ENCODE results near the gene NEU4.

DNA sequence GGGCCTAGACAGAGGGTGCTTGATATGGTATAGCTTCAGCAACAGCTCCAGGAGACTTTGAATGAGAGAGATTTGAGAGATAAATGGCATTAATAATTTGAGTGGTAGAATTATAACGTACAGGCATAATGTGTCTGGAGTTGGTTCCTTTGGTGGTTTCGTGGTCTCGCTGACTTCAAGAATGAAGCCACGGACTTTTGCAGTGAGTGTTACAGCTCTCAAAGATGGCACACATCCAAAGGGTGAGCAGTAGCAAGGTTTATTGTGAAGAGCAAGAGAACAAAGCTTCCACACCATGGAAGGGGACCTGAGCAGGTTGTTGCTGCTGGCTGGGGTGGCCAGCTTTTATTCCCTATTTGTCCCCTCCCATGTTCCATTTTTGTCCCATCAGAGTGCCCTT is 26.6 kb downstream of the NEU4 start:
- TF ChIP-seq, protein P1, sequence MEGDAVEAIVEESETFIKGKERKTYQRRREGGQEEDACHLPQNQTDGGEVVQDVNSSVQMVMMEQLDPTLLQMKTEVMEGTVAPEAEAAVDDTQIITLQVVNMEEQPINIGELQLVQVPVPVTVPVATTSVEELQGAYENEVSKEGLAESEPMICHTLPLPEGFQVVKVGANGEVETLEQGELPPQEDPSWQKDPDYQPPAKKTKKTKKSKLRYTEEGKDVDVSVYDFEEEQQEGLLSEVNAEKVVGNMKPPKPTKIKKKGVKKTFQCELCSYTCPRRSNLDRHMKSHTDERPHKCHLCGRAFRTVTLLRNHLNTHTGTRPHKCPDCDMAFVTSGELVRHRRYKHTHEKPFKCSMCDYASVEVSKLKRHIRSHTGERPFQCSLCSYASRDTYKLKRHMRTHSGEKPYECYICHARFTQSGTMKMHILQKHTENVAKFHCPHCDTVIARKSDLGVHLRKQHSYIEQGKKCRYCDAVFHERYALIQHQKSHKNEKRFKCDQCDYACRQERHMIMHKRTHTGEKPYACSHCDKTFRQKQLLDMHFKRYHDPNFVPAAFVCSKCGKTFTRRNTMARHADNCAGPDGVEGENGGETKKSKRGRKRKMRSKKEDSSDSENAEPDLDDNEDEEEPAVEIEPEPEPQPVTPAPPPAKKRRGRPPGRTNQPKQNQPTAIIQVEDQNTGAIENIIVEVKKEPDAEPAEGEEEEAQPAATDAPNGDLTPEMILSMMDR (IDR thresholded peaks at IDR 0.05): no peak
- no peak for TF ChIP-seq POLR2A (IDR thresholded peaks at IDR 0.05)
